NB4 (cell line): ENCODE data around the gene KCNK16.
"Not testable (repeated sequence)": the region's sequence is repeated elsewhere in the genome, so short reads cannot be mapped to it uniquely, and the experiment has no call there.

Source experiments
- DNase-seq: peaks from one replicate; pipeline ENCODE4 v3.0.0; 2010; ENCODE audit warnings: low read depth
- H3K4me3 ChIP-seq: one replicate; pipeline ENCODE4 v1.5.1; 2011; ENCODE audit warnings: mild to moderate bottlenecking, low read depth, low read length, moderate library complexity
- MAX ChIP-seq: IDR thresholded peaks from 2 replicates; pipeline ENCODE4 v1.6.1; 2011; ENCODE audit warnings: low read depth, low read length
- MYC ChIP-seq: IDR thresholded peaks from 2 replicates; pipeline ENCODE4 v1.6.1; 2011; ENCODE audit warnings: low read depth, low read length
- POLR2A ChIP-seq: IDR thresholded peaks from 2 replicates; pipeline ENCODE4 v1.6.1; 2011; ENCODE audit warnings: mild to moderate bottlenecking; ENCODE audit not compliant: insufficient read length; ENCODE audit errors: extremely low read depth
- TF ChIP-seq, protein P1 (sequence below): IDR thresholded peaks from one replicate; pipeline ENCODE4 v1.5.1; 2012; ENCODE audit warnings: low read depth, low read length

KCNK16 gene

GRCh38 chr6:39287601-39288000, 34.9 kb downstream of the KCNK16 start:
- H3K4me3 ChIP-seq, result no peak overlapping the region
- no peak for DNase-seq
- TF ChIP-seq POLR2A, result no peak
- TF ChIP-seq, protein P1, sequence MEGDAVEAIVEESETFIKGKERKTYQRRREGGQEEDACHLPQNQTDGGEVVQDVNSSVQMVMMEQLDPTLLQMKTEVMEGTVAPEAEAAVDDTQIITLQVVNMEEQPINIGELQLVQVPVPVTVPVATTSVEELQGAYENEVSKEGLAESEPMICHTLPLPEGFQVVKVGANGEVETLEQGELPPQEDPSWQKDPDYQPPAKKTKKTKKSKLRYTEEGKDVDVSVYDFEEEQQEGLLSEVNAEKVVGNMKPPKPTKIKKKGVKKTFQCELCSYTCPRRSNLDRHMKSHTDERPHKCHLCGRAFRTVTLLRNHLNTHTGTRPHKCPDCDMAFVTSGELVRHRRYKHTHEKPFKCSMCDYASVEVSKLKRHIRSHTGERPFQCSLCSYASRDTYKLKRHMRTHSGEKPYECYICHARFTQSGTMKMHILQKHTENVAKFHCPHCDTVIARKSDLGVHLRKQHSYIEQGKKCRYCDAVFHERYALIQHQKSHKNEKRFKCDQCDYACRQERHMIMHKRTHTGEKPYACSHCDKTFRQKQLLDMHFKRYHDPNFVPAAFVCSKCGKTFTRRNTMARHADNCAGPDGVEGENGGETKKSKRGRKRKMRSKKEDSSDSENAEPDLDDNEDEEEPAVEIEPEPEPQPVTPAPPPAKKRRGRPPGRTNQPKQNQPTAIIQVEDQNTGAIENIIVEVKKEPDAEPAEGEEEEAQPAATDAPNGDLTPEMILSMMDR, result no peak
- no peak for TF ChIP-seq MAX
- TF ChIP-seq MYC, result no peak

DNA sequence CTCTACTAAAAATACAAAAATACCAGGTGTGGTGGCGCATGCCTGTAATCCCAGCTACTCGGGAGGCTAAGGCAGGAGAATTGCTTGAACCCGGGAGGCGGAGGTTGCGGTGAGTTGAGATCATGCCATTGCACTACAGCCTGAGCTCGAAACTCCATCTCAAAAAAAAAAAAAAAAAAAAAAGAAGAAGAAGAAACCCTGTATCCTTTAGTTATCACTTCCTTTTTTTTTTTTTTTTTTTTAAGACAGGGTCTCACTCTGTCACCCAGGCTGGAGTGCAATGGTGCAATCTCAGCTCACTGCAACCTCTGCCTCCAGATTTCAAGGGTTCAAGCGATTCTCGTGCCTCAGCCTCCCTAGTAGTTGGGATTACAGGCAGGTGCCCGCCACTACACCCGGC, 35.9 kb downstream of the KCNK16 start:
- not testable (repeated sequence) for H3K4me3 ChIP-seq, DNase-seq

DNA sequence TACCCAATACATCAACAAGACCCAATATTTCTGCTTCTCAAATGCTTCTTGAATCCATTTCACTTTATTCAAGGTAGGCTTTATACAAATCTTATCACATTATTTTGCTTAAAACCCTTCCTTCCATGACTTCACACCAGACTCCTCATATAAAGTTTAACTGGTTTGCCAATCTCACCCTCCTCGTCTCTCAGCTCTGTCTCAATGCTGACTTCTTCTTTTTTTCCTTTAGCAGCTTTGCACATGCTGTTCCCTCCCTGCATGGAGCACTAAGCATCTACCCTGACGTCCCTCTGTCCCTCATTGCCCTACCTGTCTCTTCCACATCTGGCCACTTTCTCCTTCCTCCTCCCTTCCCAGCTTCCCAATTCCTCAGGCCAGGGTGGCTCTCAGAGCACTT, 39.7 kb downstream of the KCNK16 start:
- TF ChIP-seq POLR2A, result no peak
- no peak for TF ChIP-seq MAX
- no peak for TF ChIP-seq MYC
- TF ChIP-seq, protein P1, result no peak
- H3K4me3 ChIP-seq, result no peak overlapping the region
- no peak for DNase-seq

- no peak for TF ChIP-seq MYC
- TF ChIP-seq, protein P1, result no peak
- TF ChIP-seq POLR2A, result no peak
- no peak for TF ChIP-seq MAX
- H3K4me3 ChIP-seq, result no peak overlapping the region
- no peak for DNase-seq
Measured at GRCh38 chr6:39281312-39281980, 41.1 kb downstream of the KCNK16 start.

GRCh38 chr6:39280247-39280731, 42.2 kb downstream of the KCNK16 start:
- H3K4me3 ChIP-seq, result no peak overlapping the region
- TF ChIP-seq MAX, result no peak
- TF ChIP-seq MYC, result no peak
- no peak for TF ChIP-seq POLR2A
- TF ChIP-seq, protein P1, result no peak
- peak; percentile 19 for DNase-seq

GRCh38 chr6:39279539-39279938, 43.0 kb downstream of the KCNK16 start:
- no peak overlapping the region for H3K4me3 ChIP-seq
- DNase-seq, result no peak
- TF ChIP-seq MYC, result no peak
- TF ChIP-seq, protein P1, result no peak
- TF ChIP-seq POLR2A, result no peak
- no peak for TF ChIP-seq MAX
